DMS79 (cell line): ENCODE results near the gene PCK1.

Experiments used
- DNase-seq: peaks from one replicate; lab custom pipeline; 2025; lab: John Stamatoyannopoulos, UW

Gene PCK1

GRCh38 chr20:57589728-57590484 is 29.0 kb downstream of the PCK1 start:
- DNase-seq, result no peak

GRCh38 chr20:57590485-57591288 is 29.8 kb downstream of the PCK1 start:
- no peak for DNase-seq

GRCh38 chr20:57591289-57592229 is 30.6 kb downstream of the PCK1 start:
- DNase-seq, result no peak

GRCh38 chr20:57592263-57593092 is 31.6 kb downstream of the PCK1 start:
- DNase-seq, result no peak

GRCh38 chr20:57593134-57593886 is 32.4 kb downstream of the PCK1 start:
- DNase-seq, result no peak

GRCh38 chr20:57594092-57594951 is 33.4 kb downstream of the PCK1 start:
- DNase-seq, result no peak

- DNase-seq, result no peak
Observed at GRCh38 chr20:57595041-57596030, 34.4 kb downstream of the PCK1 start.

- no peak for DNase-seq
Observed at GRCh38 chr20:57596358-57596757, 35.4 kb downstream of the PCK1 start.

- peak; percentile 11 for DNase-seq
Observed at GRCh38 chr20:57596998-57597939, 36.4 kb downstream of the PCK1 start.

- no peak for DNase-seq
Observed at GRCh38 chr20:57598060-57598459, 37.1 kb downstream of the PCK1 start.

- DNase-seq, result no peak
Observed at GRCh38 chr20:57598491-57598890, 37.6 kb downstream of the PCK1 start.

- no peak for DNase-seq
Observed at GRCh38 chr20:57600320-57601210, 39.7 kb downstream of the PCK1 start.

- no peak for DNase-seq
Observed at GRCh38 chr20:57601211-57601570, 40.3 kb downstream of the PCK1 start.

- DNase-seq, result no peak
Observed at GRCh38 chr20:57601737-57602136, 40.8 kb downstream of the PCK1 start.

- DNase-seq, result no peak
Observed at GRCh38 chr20:57603120-57603519, 42.2 kb downstream of the PCK1 start.

GRCh38 chr20:57605045-57605444 is 44.1 kb downstream of the PCK1 start:
- DNase-seq, result no peak
